Measurements from ENCODE around the gene PPARD. TPM values are rescaled to one million over a fixed set of nuclear protein-coding genes. Genes with fewer than 3 reads are reported as not detected.
"Not testable (repeated sequence)": the region's sequence is repeated elsewhere in the genome, so short reads cannot be mapped to it uniquely, and the experiment has no call there.

Gene PPARD
- polyA plus RNA-seq, 5 donors = 18.5 to 27.4 (median 25.0) TPM

DNA sequence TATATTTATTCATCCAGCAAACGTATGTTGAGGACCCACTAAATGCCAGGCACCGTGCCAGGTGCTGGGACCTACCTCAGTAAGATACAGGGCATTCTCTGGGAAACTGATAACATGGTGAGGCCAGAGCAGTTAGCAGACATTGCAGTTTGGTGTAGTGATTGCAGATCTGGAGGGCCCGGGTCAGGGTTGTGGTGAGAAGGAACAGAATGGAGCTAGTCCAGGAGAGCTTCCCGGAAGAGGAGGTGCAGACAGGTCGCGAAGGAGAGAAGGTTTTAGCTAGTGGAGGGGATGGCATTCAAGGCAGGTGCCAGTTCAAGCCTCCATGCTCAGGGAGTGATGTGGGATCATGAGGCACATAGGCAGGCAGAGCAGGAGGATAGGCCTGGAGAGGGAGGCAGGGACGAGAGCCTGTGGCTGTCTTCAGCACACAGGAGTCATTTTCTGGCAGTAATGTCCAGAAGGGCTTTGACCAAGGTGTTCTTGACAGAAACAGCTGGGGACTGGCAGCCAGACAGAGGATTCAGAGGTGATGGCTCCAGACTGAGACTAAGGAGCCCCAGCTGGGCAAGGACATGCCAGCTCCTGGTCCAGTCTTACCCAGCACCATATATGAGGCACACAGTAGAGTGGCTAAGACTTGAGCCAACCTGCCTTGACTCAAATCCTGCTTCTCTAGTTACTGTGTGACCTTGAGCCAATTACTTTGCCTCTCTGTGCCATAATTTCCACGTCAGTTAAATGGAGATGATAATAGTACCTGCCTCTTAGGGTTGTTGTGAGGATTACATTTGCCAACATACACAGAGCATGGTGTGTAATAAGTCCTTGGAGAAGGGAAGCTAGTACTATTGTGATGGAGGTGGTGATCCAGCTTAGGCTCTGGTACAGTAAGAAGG lies 61.4 kb downstream of the PPARD start:
- DNase-seq = no peak

DNA sequence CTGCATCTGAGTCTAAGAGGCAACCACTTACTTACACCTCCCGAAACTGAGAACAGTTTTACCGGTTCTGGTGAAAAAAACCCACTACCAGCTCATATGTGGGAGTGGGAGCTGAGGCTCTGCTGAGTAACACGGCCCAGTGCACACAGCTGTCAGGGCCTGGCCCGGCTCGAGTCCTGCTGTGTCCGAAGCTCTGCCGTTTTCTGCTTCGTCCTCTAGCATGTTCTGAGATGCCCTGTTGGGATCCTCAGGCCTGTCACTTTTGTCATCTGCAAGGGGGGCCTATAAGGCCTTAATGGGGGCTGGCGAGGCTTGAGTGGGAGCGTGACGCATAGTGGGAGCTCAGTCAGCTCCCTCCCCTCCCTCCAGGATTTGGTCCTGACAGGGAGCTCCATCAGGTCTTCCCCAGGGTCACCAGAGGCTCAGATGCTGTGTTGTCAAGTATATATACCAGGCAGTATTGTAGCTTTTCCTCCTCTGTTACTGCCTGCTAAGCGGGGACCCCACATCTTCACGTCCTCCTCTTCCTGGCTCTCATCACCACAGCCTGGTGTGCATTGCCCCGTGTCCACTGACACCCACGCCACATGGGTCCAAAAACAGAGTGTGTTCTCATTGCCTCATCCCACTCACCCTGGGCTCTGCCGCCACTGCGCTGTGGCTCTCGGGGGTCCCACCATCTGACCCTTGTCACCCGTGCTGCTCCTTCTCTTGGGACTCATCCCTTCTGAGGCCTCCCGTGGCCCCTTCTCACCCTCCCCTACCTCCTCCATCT lies 64.5 kb downstream of the PPARD start:
- no peak for DNase-seq

DNA sequence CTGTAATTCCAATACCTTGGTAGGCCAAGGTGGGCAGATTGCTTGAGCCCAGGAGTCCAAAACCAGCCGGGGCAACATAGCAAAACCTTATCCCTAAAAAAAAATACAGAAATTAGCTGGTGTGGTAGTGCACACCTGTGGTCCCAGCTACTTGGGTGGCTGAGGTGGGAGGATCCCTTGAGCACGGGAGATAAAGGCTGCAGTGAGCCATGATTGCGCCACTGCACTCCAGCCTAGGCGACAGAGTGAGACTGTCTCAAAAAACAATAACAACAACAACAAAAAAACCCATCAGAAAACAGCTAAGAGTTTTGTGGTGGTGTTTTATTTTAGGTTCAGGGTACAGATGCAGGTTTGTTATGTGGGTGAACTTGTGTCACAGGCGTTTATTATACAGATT lies 66.9 kb downstream of the PPARD start:
- no peak for DNase-seq

DNA sequence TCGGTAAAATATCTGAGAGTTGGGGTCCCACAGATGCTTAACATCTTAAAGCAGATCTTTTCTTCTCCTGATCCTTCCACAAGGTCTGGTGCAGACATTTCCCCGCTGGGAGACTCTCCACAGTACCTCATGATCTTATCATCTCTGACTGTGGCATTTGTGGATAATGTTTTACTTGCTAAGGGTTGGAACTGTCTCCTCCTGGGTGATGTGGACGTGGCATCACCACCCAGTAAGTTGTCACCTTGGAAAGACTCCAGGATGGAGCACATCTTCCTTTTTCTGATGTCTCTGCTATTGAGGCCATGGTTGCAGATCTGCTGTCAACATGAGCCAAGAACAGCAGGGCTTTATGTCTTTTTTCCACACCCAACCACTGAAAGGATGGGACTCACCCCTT lies 67.8 kb downstream of the PPARD start:
- no peak for DNase-seq

DNA sequence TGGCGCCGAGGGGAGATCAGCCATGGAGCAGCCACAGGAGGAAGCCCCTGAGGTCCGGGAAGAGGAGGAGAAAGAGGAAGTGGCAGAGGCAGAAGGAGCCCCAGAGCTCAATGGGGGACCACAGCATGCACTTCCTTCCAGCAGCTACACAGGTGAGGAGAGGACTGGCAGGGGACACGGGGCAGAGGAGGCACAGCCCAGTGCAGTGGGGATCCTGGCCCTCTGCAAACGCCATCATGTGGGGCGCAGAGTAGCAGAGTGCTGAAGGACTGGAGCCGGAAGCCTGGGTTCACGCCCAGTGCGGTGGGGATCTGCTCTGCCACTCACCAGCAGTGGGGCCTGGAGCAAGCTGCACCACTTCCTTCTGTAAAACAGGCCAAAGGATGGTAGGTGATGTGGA lies 68.7 kb downstream of the PPARD start:
- no peak for DNase-seq

DNA sequence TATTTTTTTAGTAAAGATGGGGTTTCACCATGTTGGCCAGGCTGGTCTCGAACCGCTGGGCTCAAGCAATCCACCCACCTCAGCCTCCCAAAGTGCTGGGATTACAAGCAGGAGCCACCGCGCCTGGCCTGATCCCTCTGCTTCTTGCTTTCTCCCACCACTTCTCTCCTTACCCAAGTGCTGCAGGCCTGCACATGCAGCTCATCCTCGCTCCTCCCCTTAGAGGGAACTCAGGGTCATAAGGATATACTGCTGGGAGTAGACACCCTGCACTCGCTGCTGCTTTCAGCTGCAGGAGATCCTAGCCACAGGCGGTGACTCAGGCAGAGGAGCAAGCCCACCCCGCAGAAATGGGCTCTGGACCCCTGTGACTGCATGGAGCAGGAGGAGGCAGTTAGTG lies 69.7 kb downstream of the PPARD start:
- no peak for DNase-seq

DNA sequence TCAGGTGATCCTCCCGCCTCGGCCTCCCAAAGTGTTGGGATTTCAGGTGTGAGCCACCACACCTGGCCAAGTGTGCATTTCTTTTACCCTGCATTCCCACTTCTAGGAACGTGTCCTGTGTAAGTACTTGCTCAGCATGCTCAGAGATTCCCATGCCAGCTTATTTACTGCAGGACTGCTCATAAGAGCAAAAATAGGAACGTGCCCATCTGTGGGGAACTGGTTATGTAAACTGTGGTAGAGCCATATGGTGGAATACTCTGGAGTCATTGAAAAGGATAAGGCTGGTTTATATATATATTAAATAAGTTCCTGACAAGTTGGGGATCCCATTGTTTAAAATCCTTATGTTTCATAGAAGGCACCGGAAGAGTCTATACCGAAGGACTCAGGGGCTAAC lies 71.6 kb downstream of the PPARD start:
- DNase-seq = no peak

DNA sequence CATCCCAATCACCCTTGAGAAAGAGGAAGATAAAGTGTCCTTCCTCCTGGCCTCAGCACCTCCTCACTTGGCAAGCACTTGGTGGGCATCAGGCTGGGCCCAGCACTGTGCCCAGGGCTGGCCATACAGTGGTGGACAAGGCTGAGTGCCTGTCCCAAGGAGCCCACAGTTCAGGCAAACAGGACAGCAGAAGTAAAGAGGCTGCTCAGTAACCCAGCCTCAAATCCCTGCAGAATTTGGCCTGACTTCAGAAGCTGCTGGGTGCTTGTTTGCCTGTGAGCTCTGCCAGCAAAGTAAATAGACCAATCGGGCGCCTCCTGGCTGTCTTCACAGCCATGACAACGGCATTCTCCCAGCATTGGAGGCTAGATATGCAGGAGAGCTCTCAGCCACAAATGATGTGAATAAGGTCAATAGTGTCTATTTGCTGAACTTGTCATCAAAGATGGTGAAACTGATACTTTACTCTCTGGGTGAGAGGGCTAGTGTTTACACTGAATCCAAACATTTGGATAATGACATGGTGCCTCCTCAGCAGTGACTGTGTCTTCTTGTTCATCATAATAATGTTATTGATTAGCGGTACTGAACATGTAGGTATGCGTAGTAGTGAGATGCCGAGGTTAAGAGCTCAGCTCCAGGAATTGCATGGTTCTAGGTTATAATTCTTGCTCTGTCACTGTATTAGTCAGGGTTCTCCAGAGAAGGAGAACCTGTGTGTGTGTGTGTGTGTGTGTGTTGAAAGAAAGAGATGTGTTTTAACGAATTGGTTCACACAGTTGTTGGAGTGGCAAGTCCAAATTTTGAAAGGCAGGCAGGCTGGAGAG lies 72.9 kb downstream of the PPARD start:
- DNase-seq = peak; percentile 67 to 80

DNA sequence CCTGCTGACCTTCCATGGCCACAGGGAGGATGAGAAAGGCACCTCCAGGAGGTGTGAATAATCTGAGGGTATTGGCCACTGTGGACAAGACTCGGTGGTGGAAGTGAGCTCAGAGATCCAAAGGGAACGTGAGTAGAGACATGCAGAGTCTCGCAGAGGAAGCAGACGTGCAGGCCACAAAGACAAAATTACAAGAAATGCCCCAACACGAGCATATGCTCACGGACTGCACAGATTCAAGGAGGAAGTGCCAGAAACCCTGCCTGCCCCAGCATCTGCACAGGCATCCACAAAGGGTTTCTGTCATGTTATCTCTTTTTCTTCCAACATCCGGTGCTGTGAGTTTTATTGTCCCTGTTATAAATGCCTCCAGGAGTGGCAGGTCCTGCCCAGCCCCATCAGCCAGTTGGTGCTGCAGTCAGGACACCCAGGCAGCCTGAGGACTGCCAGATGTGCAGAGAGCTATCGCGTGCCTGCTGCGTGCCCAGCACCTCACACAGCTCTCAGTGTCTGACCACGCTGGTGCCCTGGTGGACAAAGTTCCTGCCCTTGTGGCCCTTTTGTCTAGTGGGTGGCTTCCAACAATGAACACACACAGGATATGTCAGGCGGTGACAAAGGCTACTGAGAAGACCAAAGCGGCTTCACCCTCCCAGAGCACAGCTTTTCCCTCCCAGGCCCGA lies 75.8 kb downstream of the PPARD start:
- no peak for DNase-seq

DNA sequence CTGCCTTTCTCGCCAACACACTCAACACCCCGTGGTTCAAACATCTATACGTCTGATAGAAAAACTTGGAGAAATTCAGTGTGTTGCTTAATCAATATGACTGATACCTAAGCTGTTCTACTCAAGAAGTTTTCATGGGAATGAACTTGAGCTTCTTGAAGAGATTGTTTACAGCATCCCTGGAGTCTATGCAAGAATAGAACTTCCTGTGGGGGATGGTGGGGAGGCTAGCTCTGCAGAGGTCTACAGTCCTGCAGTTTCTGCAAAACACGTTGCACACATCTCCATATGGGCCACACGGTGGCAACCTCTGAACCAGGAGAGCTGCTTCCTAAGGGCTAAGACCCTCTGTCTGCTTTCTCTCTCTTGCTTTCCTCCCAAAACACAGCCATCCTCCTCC lies 77.1 kb downstream of the PPARD start:
- DNase-seq = peak; percentile 27 to 37

DNA sequence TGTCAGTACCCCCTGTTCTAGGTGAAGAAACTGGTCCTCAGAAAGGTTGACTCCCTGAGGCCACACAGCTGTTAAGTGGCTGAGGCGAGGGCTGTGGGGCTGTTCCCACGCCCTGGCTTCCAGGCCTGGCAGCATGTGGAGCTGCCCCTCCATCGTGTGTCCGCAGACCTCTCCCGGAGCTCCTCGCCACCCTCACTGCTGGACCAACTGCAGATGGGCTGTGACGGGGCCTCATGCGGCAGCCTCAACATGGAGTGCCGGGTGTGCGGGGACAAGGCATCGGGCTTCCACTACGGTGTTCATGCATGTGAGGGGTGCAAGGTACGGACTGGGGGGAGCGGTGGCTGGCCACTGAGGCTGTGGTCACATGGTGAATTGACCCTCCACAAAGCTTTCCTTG lies 77.6 kb downstream of the PPARD start:
- DNase-seq = no peak

DNA sequence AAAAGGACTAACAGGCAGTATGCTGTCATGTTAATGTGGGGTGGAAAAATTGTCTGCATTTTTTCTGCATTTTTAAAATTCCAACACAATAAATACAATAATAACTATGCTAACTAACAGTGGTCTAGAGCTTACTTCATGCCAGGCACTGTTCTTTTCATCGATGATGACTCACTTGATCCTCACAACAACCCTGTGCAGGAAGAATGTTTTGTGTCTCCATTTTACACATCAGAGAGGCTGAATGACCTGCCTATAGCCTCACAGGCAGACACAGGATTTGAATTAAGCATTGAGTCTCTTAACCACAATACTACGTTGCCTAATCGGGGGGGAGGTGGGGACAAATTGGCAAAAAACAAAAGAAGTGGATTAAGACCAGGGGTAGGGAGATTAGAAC lies 82.9 kb downstream of the PPARD start:
- DNase-seq = no peak

DNA sequence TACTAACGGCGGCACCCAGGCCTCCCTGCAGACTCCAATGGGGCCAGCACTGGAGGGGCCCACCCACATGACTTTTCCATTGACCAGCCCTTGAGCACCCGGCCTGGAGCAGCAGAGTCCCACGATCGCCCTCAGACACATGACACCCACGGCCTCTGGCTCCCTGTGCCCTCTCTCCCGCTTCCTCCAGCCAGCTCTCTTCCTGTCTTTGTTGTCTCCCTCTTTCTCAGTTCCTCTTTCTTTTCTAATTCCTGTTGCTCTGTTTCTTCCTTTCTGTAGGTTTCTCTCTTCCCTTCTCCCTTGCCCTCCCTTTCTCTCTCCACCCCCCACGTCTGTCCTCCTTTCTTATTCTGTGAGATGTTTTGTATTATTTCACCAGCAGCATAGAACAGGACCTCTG lies 83.7 kb downstream of the PPARD start:
- no peak for DNase-seq

DNA sequence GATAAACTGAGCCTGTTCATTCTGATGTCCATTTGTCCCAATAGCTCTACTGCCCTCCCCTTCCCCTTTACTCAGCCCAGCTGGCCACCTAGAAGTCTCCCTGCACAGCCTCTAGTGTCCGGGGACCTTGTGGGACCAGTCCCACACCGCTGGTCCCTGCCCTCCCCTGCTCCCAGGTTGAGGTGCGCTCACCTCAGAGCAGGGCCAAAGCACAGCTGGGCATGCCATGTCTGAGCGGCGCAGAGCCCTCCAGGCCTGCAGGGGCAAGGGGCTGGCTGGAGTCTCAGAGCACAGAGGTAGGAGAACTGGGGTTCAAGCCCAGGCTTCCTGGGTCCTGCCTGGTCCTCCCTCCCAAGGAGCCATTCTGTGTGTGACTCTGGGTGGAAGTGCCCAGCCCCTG lies 85.1 kb downstream of the PPARD start:
- DNase-seq = no peak

DNA sequence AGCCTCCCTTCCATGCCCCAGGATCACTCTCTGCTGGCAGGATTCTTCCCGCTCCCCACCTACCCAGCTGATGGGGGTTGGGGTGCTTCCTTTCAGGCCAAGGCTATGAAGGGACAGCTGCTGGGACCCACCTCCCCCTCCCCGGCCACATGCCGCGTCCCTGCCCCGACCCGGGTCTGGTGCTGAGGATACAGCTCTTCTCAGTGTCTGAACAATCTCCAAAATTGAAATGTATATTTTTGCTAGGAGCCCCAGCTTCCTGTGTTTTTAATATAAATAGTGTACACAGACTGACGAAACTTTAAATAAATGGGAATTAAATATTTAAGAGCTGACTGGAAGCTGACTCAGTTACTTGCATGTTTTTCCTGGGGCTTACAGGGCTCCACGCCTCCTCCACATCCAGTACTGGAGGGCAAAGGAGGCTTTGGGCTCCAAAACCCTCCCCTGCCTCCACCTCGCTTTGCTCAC lies 85.5 kb downstream of the PPARD start:
- DNase-seq = no peak

DNA sequence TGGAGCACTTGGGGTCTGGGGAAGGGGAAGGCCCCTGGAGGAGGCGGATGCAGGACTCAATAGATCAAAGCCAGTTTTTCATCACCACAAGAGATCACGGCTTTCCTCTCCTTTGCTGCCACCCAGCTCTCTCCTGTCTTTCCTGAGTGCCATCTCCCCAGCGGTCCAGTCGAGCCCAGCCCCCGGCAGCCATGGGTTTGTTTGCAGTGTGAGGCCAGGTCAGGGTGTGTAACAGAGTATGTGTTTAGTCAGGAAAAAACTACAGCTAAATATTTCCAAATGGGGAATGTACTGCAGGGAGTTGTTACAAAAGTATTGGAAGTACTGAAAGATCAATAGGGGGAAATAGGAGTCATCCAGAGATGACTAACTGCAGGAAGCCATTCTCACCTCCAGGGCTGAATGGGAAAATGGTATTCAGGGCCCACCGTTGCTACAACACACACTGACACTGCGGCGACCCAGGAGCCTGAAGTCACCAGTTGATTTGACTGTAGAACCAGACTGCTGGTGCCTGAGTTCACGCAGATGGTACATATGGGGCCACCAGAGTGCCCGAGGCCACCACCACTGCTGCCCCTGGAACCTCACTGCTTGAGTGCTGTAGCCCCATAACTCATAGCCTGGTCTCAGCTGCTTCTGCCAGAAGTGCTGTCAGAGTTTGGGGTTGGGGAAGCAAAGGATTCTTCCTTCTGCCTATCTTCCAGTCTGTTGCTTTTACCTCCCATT lies 86.2 kb downstream of the PPARD start:
- no peak for DNase-seq

DNA sequence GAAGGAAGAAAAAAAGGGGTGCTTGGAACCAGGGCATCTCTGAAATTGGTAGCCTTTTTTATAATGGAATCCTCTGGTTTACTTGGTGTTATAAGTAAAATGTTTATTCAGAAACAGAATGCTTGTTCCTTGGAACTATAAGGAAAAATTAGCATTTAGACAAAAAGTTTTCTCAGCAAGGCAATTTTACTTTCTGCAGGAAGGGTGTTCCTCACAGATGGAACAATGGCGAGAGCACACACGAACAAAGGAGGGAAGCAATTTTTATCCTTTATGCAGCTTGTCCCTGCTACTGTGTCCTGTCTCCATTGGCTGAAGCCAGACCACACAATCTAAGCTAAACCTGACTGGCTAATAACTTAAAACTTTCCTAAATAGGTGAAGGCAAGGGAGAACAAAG lies 87.1 kb downstream of the PPARD start:
- no peak for DNase-seq

DNA sequence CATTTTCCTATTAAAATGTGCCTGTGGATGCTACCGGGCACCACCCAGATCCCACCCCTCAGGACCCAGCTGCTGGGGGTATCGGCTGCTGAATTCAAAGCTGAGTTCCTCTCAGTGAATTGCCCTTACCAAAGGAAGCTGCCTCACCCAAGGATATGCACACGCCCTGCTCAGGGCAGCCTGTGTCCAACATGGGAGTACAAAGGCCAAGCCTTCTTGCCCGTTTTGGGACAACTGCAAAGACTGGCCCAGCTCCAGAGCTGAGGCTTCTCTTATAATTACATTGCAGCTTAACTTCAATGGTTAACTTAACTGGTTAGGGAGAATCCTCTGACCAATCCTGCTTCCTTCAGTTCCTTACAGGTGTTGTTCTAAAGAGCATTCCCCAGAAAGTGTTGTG lies 89.9 kb downstream of the PPARD start:
- no peak for DNase-seq

DNA sequence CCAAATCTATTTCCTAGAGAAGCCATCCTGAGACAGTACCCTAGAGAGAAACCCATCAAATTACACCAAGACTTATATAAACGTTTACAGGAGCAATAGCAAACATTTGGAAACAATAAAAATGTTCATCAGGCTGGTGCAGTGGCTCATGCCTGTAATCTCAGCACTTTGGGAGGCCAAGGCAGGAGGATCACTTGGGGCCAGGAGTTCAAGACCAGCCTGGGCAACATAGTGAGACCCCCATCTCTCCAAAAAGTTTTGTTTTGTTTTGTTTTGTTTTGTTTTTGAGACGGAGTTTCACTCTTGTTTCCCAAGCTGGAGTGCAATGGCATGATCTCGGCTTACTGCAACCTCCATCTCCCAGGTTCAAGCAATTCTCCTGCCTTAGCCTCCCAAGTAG lies 90.3 kb downstream of the PPARD start:
- DNase-seq = not testable (repeated sequence)

DNA sequence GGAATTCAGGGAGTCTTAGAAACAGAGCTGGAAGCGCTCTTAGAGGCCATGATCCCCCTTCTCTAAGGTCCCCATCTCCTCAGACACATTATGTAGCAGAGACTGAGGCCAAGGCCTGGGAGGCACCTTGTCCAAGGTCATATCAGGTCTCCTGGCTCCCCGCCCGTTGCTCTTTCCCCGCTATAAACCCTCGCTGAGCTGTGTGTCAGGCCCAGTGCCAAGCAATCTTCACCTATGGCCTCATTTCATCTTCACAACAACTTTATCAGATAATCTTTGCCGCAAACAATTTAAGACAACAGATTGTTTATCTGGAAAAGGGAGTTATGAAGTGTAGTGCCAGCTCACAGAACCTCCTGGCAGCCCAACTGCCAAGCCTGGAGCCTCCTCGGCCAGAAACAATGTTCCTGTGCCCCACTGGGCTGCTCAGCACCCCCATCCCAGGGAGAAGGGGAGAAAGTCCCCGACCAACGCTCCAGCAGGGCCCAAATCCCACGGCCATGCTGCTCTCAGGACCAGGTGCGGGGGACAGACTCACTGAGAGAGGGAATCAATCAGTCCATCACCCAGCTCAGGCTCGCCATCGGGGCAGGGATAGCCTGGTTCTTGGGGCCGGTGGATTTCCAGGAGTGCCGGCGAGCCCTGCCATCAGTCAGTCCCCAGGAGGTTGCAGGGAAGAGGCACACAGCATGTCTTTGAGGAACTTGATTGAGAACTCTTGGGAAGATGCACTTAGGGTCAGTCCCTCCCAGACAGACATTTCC lies 92.9 kb downstream of the PPARD start:
- no peak for DNase-seq
